Stimulated activated CD8-positive, alpha-beta memory T cell treated with anti-CD3 and anti-CD28 coated beads, Interleukin-12 subunit alpha, Interleukin-12 subunit beta, amount 100 ng/mL, for 1 hour (primary cell): ENCODE data around the gene MTCL1.

ENCODE experiments used
- DNase-seq: peaks from one replicate; pipeline ENCODE4 v3.0.0-alpha.2; 2020; ENCODE audit warnings: low read depth

The MTCL1 gene

GRCh38 chr18:8866679-8867078 is 161.3 kb downstream of the MTCL1 start:
- DNase-seq, result no peak

- DNase-seq, result no peak
Observed at GRCh38 chr18:8868276-8868675, 162.9 kb downstream of the MTCL1 start.

DNA sequence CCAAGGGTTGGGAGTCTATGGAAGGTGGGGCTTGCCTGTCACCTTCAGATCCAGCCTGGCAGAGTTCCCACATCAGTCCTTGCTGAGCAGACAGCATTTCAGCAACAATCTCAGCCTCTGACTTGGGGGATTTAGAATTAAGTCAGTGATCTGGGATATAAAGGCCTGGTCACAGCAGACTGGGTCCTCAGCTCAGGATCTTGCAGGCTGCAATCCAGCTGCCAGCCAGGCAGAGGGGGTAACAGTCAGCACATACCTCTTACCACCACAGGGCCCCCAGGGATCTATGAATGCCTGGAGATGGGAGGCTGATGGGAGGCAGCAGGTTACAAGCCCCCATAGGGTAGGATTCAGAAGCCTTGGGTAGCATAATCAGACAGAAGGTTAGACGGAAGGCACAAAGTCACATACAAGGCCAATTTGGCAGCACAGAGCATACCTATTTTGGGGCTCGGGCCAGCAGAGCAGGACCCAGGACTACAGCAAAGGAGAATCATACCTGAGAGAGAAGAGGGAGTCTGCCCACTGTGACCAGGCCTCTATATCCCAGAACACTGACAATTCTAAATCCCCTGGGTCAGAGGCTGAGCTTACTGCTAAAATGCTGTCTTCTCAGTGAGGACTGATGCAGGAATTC is 163.5 kb downstream of the MTCL1 start:
- DNase-seq, result no peak

DNA sequence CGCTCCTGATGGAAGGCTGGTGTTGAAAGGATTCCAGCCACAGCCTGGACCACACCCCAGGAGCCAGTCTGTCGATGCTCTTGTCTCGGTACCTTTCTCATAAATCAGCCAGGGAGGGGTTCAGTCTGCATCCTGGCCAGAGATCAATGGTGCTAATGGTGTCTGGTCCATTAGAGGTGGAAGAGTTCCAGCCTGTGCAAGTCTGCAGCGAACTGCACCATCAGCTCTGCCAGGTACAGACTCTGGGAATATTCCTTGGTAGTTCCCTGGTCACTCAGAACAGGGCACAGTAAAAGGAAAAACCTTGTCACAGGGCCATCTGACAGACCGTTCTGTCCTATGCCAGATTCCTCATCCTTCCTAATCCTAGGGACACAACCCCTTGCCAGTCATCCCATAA is 164.3 kb downstream of the MTCL1 start:
- DNase-seq, result no peak

GRCh38 chr18:8870528-8870927 is 165.2 kb downstream of the MTCL1 start:
- no peak for DNase-seq

DNA sequence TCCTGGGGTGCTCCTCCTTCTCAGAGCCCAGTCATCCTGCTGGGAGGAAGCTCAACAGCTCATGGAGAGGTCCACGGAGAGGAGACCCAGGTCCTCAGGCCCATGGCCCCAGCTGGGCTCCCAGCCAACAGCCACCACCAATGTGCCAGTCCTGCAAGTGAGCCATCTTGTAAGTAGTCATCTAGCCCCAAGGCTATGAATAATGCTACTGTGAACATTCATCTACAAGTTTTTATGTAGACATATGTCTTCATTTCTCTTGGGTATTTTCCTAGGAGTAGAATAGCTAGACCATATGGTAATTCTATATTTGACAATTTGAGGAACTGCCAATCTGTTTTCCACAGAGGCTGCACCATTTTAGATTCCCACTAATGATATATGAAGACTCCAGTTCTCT is 166.1 kb downstream of the MTCL1 start:
- DNase-seq, result no peak

DNA sequence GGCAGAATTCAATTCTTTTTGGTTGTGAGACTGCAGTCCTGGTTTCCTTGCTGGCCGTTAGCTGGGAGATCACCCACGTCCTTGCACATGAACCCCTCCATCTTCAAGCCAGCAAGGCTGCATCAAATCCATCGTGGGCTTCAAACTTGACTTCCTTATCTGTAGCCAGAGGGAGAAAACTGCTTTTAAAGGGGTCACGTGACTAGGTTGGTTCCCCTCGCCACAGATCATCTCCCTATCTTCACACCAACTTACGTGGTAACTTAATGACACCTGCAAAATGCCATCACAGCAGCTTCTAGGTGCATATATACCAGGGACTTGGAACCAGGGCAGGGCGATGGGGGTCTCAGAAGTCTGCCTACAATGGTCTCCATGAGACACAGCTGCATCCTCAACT is 169.5 kb downstream of the MTCL1 start:
- DNase-seq, result no peak

DNA sequence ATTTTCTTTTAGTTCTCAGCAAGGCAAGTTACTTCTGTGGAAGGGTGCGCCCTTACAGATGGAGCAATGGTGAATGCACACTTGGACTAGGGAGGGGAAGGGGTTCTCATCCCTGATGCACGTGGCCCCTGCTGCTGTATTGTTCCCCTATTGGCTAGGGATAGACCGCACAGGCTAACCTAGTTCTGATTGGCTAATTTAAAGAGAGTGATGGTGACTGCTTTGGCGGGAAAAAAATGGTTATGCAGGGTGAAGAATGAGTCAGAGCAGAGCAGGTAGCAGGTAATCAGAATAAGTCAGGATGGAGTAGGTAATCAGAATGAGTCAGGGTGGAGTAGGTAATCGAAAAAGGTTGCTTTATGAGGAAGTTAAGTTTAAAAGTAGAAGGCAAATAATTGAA is 171.5 kb downstream of the MTCL1 start:
- no peak for DNase-seq

GRCh38 chr18:8881103-8881502 is 175.7 kb downstream of the MTCL1 start:
- DNase-seq, result no peak
